Thoracic aorta endothelial cell (primary cell): ENCODE results near the gene IGFLR1. TPM values are rescaled to one million over a fixed set of nuclear protein-coding genes. Genes with fewer than 3 reads are reported as not detected.

Experiments used
- total RNA-seq: library from RNA; depleted of rRNA; stranded (reverse); fragments of >200 nt; gene quantifications from 2 replicates; pipeline ENCODE4 v1.2.3, GENCODE V29; 2012

The IGFLR1 gene, protein sequence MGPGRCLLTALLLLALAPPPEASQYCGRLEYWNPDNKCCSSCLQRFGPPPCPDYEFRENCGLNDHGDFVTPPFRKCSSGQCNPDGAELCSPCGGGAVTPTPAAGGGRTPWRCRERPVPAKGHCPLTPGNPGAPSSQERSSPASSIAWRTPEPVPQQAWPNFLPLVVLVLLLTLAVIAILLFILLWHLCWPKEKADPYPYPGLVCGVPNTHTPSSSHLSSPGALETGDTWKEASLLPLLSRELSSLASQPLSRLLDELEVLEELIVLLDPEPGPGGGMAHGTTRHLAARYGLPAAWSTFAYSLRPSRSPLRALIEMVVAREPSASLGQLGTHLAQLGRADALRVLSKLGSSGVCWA
- total RNA-seq = 0.53 and 1.1 TPM in 2 replicates

GRCh38 chr19:35742121-35742724 lies at the start of gene IGFLR1:
TSS of gene IGFLR1 (minus strand) at chr19:35742452. CDS start at chr19:35741180, 1,272 bp downstream.

GRCh38 chr19:35775298-35776101 lies 33.2 kb upstream of the IGFLR1 start, which contains the start of gene ARHGAP33:
TSS of gene ARHGAP33 (plus strand) at chr19:35775564. CDS start at chr19:35775659, 95 bp downstream.

GRCh38 chr19:35757749-35758608 lies 15.7 kb upstream of the IGFLR1 start, which contains the start of gene PROSER3:
TSS of gene PROSER3 (plus strand) at chr19:35758176. CDS start at chr19:35758216, 40 bp downstream.

DNA sequence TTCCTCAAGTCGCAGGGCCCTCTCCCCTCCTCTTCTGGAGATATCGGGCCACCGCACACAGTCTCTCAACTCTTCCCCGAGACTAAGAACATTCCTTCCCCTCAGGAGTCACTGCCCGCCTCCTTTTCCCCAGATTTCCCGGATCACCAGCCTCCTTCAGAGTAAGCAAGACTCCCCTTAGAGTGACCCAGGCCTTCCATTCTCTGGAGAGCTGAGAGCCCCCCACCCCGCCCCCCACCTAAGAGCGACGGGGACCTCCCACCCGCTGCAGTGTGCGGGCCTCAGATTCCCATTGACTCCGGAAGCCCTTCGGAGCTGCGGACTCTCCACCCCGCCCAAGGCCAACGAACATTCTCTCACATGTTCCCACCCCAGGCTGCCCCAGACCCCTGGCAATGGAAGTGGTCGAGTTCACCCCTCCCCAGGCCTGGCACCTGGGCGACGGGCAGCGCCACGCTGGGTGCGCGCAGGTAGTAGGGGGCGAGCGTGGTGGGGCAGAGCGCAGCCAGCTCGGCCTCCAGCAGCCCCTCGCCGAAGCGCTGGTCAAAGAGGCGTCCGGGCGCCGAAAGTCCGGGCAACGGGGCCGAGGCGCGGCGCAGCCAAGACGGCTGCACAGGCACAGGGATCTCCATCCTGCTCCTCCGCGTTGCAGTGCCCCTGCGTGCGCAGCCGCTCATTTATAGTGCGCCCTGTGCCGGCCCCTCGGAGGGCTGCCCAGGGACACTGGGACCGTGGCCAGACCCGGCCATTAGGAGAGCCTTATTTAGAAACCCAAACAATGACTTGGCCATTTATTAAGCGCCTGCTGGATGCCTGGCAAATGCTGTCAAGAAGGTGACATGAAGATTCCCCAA lies 14.4 kb upstream of the IGFLR1 start, which contains the start of gene HSPB6:
HSPB6 (minus strand) TSS at position 653 of the 854 bp plus-strand sequence; CDS start at position 632, 21 bp downstream.

DNA sequence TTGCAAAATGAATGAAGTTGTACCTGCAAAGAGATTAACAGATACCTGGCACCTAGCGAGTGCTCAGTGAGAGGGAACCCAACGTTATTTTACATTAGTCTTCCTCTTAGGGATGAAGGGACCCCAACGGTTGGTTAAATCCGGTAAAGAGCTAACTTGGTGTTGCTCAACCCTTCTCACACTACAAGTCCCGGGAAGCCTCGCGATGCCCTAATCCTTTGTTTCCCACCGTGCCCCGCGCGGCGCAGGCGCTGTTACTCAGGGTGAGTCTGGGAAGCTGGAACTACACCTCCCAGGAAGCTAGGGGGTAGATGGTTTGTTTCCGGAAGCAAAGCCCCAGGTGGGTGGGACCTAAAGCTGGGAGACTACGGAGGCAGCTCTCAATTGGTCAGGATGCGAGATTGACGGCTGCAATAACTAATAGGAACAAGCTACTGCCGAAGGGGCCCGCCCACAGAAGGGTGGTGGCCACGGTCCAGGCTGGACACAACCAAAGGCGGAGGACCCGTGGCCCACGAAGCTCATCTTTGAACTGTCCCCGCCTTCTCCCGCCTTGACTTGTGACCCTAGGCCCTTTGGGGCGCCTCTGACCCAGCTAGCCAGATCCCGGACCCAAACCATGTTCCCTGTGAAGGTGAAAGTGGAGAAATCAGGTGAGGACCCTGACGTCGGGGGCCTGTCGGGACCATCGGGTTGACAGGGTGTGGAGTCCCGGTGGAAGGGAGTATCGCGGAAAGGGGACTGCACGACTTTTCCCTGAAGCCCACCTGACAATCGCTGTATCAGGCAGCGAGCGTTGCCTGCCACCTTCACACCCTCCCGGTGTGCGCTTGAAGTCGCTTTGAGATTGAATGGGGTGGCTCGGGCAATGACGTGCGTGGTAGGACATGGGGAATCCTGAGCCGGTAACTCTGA lies 6.1 kb upstream of the IGFLR1 start, which contains the start of gene LIN37:
LIN37 (plus strand) TSS at position 471 of the 915 bp plus-strand sequence; CDS start at position 620, 149 bp downstream.

DNA sequence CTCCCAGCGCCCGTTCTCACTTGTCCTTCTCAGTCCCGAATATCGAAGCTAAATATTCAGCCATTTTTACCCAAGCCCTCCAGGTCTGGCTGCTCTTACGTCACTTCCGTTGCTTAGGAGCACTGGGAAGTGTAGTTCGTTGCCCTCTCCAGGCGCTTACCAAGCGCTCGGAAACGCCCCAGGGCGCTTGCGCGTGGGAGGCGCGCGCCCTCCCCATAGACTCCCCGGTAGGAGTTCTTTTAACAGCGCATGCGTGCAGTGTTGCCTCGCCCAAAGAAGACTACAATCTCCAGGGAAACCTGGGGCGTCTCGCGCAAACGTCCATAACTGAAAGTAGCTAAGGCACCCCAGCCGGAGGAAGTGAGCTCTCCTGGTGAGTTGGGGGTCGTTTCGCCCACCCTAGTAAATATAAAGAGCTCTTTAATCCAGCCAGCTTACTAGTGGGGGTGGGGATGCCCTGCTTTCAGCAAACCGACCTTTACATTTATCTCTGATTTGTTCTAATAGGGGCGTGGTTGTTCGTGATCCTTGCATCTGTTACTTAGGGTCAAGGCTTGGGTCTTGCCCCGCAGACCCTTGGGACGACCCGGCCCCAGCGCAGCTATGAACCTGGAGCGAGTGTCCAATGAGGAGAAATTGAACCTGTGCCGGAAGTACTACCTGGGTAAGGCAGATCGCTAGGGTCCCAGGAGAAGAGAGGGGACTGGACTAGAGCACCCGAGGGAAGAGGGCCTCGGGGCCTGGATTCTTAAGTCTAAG lies 3.3 kb upstream of the IGFLR1 start, which contains the start of the genes PSENEN and U2AF1L4:
PSENEN (plus strand) TSS at position 324 of the 759 bp plus-strand sequence; CDS start at position 604, 280 bp downstream.
U2AF1L4 (minus strand) TSS at position 91 of the 759 bp plus-strand sequence; CDS start at position 64, 27 bp downstream.

GRCh38 chr19:35717665-35718344 lies 24.4 kb downstream of the IGFLR1 start, which contains the start of gene KMT2B:
TSS of gene KMT2B (plus strand) at chr19:35718003. CDS start at chr19:35718019, 16 bp downstream.

GRCh38 chr19:35704218-35704617 lies 38.0 kb downstream of the IGFLR1 start, which contains the start of gene ZBTB32:
TSS of gene ZBTB32 (plus strand) at chr19:35704558. CDS start at chr19:35714627, 10,069 bp downstream.

Other genes with a start within 250 kb of the IGFLR1 start
- gene DMKN, start 228.8 kb downstream of the IGFLR1 start, total RNA-seq = not detected in 2 replicates
- not detected in 2 replicates for gene SBSN, start 214.1 kb downstream of the IGFLR1 start, total RNA-seq
- not detected in 2 replicates for gene GAPDHS, start 209.0 kb downstream of the IGFLR1 start, total RNA-seq
- 41.4 and 53.8 TPM in 2 replicates for gene TMEM147, start 196.8 kb downstream of the IGFLR1 start, total RNA-seq
- not detected in 2 replicates for gene ATP4A, start 178.8 kb downstream of the IGFLR1 start, total RNA-seq
- gene PMIS2, start 156.3 kb downstream of the IGFLR1 start, total RNA-seq = not detected in 2 replicates
- 7.7 and 11.7 TPM in 2 replicates for gene HAUS5, start 129.7 kb downstream of the IGFLR1 start, total RNA-seq
- 55.2 and 59.3 TPM in 2 replicates for gene RBM42, start 113.4 kb downstream of the IGFLR1 start, total RNA-seq
- 0.14 TPM in 1 of 2 replicates, not detected in the other for gene ETV2, start 100.7 kb downstream of the IGFLR1 start, total RNA-seq
- gene COX6B1, start 94.1 kb downstream of the IGFLR1 start, total RNA-seq = 183 and 197 TPM in 2 replicates
- gene UPK1A, start 75.9 kb downstream of the IGFLR1 start, total RNA-seq = not detected in 2 replicates
- gene ZBTB32, start 37.9 kb downstream of the IGFLR1 start, total RNA-seq = not detected in 2 replicates
- gene KMT2B, start 24.4 kb downstream of the IGFLR1 start, total RNA-seq = 10.0 and 12.7 TPM in 2 replicates
- 3.5 and 5.4 TPM in 2 replicates for gene U2AF1L4, start 3.0 kb upstream of the IGFLR1 start, total RNA-seq
- gene PSENEN, start 3.2 kb upstream of the IGFLR1 start, total RNA-seq = 15.8 and 22.6 TPM in 2 replicates
- gene LIN37, start 6.1 kb upstream of the IGFLR1 start, total RNA-seq = 8.5 and 9.6 TPM in 2 replicates
- gene HSPB6, start 14.6 kb upstream of the IGFLR1 start, total RNA-seq = 0.53 and 0.65 TPM in 2 replicates
- 9.2 and 10.3 TPM in 2 replicates for gene PROSER3, start 15.7 kb upstream of the IGFLR1 start, total RNA-seq
- 4.0 and 5.7 TPM in 2 replicates for gene ARHGAP33, start 33.1 kb upstream of the IGFLR1 start, total RNA-seq
- not detected in 2 replicates for gene PRODH2, start 70.4 kb upstream of the IGFLR1 start, total RNA-seq
- gene NPHS1, start 110.1 kb upstream of the IGFLR1 start, total RNA-seq = not detected in 2 replicates
- not detected in 2 replicates for gene KIRREL2, start 114.5 kb upstream of the IGFLR1 start, total RNA-seq
- 2.2 and 3.6 TPM in 2 replicates for gene APLP1, start 126.1 kb upstream of the IGFLR1 start, total RNA-seq
- gene NFKBID, start 158.1 kb upstream of the IGFLR1 start, total RNA-seq = 3.3 and 3.6 TPM in 2 replicates
- not detected in 2 replicates for gene HCST, start 160.1 kb upstream of the IGFLR1 start, total RNA-seq
- gene TYROBP, start 165.8 kb upstream of the IGFLR1 start, total RNA-seq = not detected in 2 replicates
- gene LRFN3, start 193.9 kb upstream of the IGFLR1 start, total RNA-seq = 4.4 and 6.1 TPM in 2 replicates